CD4-positive, alpha-beta T cell treated with Interferon alpha-2 for 1 hour (primary cell): Measurements from ENCODE around the gene PSMD3.

Experiments used
- DNase-seq, 2 donors: peaks; one replicate each; pipeline ENCODE4 v3.0.0-alpha.2; 2020 to 2022

Gene PSMD3

DNA sequence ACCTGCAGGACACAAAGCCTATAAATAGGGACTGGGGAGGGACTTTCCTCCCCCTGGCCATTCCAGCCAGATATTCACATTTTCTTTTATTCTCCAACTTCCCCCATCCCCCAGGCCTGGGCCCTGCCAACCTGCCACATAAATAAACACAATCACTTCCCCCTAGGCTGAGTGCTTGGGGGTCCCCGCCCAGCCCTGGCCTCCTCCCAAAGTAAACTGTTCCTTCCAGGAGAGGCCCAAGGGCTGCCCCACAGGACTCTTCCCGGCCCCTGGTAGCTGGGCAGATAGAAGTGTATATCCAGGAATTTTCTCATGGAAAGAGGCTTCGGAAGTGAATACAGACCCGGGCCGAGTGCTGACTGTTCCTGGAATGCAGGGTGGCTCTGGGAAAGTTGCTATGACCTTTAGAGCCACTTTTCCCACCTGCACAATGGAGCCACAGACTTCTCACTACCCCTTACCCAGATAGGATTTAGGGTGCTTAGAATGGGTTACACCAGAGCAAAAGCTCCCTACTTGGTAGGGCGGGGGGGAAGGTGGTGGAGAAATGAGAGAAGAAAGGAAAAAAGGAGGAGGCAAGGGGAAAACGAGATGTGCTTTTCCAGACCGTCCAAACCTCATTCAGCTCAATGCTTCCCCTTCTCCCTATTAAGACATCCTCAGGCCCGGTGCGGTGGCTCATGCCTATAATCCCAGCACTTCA, 43.1 kb downstream of the PSMD3 start:
- DNase-seq: no peak

DNA sequence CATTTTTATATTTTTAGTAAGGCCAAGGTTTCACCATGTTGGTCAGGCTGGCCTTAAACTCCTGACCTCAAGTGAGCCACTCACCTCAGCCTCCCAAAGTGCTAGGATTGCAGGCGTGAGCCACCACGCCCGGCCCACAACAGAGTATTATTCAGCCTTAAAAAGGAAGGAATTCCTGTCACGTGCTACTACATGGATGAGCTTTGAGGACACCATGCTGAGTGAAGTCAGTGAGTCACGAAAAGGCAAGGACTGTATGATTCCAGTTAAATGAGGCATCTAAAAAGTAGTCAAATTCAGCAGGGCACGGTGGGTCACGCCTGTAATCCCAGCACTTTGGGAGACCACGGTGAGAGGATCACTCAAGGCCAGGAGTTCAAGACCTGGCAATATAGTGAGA, 44.3 kb downstream of the PSMD3 start:
- DNase-seq: no peak

DNA sequence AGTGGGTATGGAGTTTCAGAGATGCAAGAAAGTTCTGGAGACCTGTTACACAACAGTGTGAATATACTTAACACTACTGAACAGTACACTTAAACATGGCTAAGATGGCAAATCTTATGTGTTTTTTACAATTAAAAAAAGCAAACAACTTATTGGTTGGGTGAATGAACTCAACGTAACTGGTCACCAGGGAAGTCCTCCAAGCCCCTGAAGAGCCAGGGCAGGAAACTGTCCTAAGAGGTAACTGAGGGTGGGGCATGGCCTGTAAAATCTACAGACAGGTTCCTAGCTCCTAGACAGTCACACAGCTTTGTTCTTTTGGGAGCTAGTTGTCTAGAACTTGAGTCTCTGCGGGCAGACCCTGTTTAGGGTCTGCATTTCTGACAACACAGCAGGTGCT, 45.0 kb downstream of the PSMD3 start:
- DNase-seq: no peak

DNA sequence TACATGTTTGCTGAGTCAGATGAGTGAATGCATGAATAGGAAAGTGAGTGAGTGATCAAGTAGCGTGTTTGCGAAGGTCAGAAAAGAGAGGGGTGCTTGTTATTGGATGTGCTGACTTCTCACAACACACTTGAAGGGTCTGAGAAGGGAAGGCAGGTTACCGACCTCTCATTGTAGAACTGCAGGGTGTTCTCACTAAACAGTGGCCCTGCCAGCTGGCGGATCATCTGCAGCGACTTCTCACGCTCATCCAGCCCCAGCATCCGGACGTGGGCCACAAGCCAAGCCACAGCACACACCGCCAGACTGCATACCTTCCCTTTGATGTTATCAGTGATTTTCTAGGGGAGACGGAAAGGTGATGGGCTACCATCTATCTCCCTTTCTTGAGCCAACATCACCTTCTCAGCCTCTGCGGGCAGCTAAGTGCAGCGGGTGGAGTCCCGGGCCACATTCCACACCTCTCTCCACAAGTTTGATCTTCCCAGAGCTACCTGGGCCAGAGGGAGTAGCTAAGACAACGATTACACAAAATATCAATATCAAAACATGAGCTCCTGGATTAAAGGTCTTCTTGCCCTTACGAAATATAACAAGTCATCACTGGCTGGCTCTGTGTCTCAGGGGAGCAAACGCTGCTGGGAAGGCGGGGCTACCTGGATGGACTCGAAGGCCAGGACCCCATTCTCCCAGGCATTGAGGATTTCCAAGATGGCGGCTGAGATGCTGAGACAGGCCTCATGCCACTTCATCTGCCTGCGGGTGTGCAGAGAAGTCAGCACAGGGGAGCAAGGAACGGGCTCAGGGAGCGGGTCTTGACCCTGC, 45.6 kb downstream of the PSMD3 start:
- DNase-seq: peak; percentile 17 to 41

DNA sequence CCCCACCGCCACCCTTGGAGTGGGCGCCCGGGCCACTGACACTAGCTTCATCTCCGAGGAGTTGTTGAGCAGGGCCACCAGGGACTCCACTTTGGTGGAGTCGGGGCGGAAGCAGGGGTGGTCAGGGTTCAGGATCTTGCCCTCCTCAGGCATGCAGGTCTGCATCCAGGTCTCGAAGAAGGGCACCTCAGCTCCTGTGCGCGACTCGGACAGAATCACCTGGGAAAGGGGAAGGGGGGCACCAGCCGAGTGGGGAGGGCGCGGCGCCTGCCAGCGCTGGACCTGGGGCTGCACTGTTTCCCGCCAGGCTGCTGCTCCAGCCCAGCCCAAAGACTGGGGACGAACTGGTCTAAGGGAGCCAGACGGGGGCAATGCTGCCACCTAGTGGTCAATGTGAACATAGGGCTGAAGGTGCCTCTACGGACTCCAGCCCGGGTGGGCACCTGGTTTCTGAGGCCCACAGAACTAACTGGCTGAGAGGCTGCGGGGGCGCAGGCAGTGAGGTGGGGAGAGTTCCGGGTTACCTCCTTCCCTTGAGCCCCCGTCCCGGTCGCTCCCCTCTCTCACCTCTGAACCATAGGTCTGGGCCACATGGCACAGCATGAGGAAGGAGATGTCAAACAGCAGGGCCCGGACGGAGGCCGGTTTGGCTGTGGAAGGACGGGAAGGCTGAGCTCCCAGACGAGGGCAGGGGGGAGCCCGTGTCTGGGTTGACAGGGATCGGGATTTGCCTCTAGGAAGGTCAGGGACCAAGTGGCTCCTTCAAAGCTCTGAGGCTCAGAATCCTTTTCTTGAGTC, 46.4 kb downstream of the PSMD3 start:
- DNase-seq: peak; percentile 73 to 79

DNA sequence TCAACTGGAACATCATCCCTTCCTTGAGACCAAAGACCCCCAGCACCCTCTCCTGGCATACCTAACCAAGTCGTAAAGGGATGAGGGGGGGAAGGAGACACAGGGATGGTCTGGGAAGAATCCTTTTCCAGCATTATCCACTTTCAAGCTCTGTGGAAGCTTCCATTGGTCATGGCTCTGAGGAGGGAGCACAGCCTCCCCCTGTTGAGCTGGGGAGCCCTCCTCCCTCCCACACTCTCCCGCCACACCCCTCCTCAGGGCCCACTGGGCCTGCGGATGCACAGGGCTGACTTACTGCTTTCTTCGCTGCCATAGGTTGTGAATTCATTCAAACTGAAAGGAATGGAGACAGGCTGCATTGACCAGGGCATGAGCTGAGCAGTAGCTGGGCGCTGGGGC, 47.0 kb downstream of the PSMD3 start:
- no peak for DNase-seq

DNA sequence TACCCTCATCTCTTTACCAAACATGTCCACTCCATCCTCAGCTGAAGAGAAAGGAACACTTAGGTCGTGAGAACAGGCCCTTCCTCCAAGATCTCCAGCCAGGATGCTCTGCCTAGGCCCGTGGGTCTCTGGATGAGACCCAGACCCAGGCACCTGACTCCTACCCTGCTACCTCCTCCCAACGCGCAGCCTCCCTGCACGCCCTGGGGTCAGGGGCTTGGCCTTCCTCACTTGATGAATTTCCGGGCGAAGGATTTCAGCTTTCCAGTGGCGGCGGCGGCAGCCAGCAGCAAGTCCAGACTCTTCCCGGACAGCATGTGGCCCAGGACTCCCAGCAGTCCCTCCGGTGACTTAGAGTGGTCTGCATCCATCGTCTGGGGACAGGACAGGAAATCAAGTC, 48.0 kb downstream of the PSMD3 start:
- DNase-seq: no peak

DNA sequence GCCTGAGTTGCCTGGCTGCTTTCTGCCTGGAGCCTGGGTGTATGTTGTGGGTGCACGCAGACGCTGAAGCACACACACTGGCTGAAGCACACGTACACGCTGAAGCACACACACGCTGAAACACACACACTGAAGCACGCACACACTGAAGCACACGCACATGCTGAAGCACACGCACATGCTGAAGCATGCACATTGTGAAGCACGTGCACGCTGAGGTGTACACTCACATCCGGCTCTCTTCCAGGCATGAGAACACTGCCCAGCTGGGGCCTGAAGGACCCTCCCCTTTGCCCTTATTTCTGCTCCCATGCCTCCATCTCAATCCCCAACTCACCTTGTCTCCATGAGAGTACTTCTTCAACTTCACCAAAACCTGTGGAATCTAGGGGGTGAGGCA, 51.1 kb downstream of the PSMD3 start:
- no peak for DNase-seq

DNA sequence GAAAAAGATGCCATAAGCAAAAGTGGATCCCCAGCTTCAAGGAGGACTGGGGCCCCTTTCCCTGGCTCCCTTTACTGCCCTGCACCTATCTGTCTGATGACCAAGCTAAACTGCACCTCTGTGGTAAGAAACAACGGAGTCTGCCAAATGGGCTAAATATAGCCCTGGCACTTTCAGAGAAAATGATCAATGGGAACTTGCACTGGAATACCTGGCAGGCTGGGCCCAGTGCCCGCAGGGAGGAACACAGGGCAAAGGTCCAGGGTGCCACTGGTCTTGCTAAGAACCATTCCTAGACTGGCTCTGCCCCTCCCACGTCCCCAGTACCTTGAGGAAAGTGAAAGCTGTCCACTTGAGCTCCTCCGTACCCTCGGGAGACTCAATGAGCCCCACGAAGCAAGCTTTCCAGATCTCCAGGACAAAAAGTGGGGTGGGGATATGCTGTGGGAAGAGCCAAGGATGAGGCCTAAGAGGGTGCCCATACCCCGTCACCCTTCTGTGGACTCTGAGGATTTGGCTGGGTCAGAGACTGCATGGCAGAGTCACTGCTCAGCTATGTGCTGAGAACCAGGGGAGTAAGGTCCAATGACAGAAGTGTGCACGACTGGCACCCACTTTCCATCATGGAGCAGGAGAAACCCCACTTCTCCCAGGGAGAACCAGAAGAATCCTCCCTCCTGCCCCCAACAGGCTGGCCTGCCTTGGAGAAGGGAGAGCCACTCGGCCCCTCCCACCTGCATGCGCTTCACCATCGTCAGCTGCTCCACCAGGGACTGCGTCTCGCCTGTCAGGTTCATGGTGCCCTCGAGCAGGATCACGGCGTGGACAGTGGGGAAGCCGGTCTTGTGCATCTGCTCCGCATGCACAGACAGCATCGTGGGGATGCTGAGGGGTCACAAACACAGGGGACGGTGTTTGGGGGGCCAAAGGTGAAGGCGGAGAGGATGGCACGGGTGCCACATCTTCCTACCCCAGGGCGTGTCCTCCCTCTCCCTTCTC, 52.0 kb downstream of the PSMD3 start:
- DNase-seq: no peak

DNA sequence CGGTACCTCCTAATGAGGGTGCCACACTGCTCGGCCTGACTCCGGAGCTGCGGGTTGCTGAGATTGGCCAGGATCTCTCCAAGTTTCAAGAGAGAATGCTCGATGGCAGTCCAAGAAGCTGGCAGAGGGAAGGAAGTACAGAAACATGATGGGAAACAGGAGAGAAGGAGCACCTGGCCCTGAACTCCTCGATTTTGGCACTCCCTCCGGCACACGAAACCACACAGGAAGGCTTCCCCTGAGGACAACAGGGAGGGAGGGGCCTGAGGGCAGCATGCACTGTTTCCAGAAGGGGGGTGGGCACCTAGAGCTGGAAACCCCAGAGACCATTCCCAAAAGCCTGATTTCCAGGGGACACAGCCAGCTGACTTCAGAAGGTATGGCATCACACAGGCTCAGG, 52.7 kb downstream of the PSMD3 start:
- no peak for DNase-seq

DNA sequence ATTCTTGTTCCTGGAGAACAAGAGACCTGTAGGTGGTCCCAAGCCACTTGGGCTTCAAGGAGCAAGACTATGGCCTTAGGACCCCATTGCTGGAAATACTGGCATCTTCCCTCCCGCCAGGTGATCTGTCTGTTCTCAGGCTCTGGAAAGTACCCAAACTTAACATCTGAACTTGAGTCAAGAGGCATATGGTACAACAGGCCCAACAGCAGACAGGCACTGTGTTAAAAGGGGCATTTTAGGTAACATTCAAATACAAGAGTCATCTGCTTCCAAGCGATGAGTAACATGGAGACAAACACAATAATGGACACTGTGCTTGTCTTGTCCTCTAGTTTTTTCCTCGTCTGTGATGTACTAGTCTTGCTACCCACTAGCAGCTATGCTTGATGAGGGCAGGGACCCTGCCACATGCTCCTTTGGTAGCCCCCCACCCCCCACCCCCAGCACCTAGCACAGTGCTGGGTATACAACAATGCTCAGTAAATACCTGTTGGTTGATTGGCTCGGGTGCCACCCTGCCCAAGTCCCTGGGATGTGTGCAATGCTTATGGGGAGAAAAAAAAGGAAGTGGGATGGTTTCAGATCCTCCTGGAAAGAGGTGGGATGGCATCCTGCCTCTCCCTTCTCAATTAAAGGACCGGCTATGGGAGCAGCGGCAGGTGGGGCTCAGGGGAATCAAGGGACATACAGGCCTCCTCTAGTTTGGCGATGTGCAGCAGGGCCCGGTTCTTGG, 54.0 kb downstream of the PSMD3 start:
- no peak for DNase-seq

DNA sequence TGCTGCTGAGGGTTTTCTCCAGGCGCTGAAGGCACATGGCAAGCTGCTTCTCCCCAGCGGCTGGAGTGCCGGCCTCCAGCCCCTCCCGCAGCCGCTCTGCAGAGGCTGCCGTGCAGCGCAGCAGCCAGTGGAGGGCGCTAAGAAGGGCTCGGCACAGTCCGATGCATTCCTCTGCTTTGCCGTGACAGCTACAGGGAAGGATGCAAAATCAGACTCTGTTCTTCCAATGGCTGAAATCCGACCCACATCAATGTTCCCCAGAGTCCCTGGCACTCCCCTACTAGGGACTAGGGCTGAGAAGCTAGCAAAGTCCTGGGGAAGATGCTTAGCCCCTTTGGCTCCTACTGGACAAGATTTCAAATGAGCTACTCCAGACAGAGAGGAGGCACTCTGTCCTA, 54.6 kb downstream of the PSMD3 start:
- DNase-seq: no peak

DNA sequence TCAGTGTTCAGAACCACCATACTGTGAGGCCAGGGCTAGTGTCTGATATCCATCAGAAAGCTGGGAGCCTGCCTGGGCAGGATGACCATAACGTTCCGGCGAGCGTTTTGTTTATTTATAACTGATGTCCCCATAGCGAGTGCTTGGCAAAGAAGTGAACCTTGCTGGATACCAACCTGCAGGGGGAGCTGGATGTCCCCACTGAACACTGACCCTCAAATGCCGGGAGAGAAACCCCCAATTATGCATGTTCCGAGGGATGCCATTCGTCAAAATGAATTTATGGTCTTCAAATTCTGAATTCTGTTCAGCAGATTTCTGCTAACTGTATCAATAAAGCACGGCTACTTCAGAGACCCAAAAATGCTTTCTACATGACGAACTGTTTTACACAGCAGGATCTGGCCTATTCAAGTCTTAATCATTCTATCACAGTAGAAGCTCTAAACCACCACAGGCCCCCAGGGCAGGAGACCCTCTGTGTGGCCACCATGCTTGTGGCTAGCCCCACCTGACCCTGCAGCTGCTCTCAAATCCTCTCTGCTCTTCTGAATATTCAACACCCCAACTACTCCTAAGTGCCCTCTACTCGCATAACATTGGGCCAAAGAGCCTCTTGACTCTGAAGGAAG, 58.4 kb downstream of the PSMD3 start:
- DNase-seq: peak in 1 of 2 donors; percentile 12

DNA sequence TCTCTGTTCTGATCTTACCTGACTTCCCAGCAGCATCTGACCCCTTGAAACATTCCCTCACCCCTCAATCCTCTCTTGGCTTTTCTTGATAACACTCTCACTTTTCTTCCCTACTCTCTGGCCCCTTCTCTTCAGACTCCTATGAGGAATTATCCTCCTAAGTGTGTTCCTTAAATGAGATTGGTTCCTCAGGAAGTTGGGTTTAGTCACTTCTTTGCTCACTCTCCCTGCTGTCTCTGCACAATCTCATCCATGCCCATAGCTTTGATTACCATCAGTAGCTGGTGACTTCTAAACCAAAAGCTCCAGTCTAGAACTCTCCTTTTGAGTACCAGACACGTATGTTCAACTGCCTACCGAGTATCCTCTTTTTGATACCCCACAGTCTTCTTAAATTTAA, 60.6 kb downstream of the PSMD3 start:
- no peak for DNase-seq
